H9 (cell line): Measurements from ENCODE around the gene RAD17. TPM values are rescaled to one million over a fixed set of nuclear protein-coding genes. Genes with fewer than 3 reads are reported as not detected.

Source experiments
- DNase-seq: peaks from one replicate; pipeline ENCODE4 v3.0.0-alpha.2; 2017
- H2AFZ ChIP-seq: one replicate; pipeline ENCODE4 v1.6.1; 2013; ENCODE audit warnings: mild to moderate bottlenecking, low read length, control low read depth, moderate library complexity
- H2AK5ac ChIP-seq: 2 replicates; pipeline ENCODE4 v1.6.1; 2013; ENCODE audit warnings: low read length, control low read depth, mixed read lengths; ENCODE audit not compliant: insufficient read length
- H2BK120ac ChIP-seq: one replicate; pipeline ENCODE4 v1.6.1; 2013; ENCODE audit warnings: low read depth, mild to moderate bottlenecking, low read length, control low read depth, inconsistent platforms; ENCODE audit not compliant: poor library complexity, severe bottlenecking
- H2BK12ac ChIP-seq: 2 replicates; pipeline ENCODE4 v1.6.1; 2013; ENCODE audit warnings: low read length, control low read depth, mixed read lengths, low read depth; ENCODE audit not compliant: insufficient read length
- H2BK15ac ChIP-seq: 2 replicates; pipeline ENCODE4 v1.6.1; 2013; ENCODE audit warnings: low read depth, low read length, control low read depth
- H2BK20ac ChIP-seq: one replicate; pipeline ENCODE4 v1.6.1; 2013; ENCODE audit warnings: low read depth, mild to moderate bottlenecking, low read length, control low read depth, inconsistent platforms; ENCODE audit not compliant: poor library complexity, severe bottlenecking
- H2BK5ac ChIP-seq: 2 replicates; pipeline ENCODE4 v1.6.1; 2013; ENCODE audit warnings: low read length, control low read depth, mixed read lengths; ENCODE audit not compliant: insufficient read length
- H3K14ac ChIP-seq: 2 replicates; pipeline ENCODE4 v1.6.1; 2013; ENCODE audit warnings: low read length, control low read depth; ENCODE audit not compliant: insufficient read depth
- H3K18ac ChIP-seq: 2 replicates; pipeline ENCODE4 v1.6.1; 2013; ENCODE audit warnings: low read depth, mild to moderate bottlenecking, mixed read lengths, low read length, control low read depth; ENCODE audit not compliant: insufficient read length
- H3K23ac ChIP-seq: 2 replicates; pipeline ENCODE4 v1.6.1; 2013; ENCODE audit warnings: low read length, control low read depth, mixed read lengths, low read depth; ENCODE audit not compliant: insufficient read length
- H3K23me2 ChIP-seq: 2 replicates; pipeline ENCODE4 v1.6.1; 2013; ENCODE audit warnings: low read depth, mild to moderate bottlenecking, mixed read lengths, low read length, control low read depth; ENCODE audit not compliant: insufficient read length, poor library complexity, severe bottlenecking
- H3K27ac ChIP-seq: 2 replicates; pipeline ENCODE4 v1.5.1; 2013; ENCODE audit warnings: low read length, control low read depth, mixed read lengths, low read depth; ENCODE audit not compliant: insufficient read length
- H3K27me3 ChIP-seq: 2 replicates; pipeline ENCODE4 v1.6.1; 2013; ENCODE audit warnings: low read length, control low read depth, inconsistent platforms; ENCODE audit not compliant: insufficient read depth
- H3K4ac ChIP-seq: 2 replicates; pipeline ENCODE4 v1.6.1; 2013; ENCODE audit warnings: low read depth, mild to moderate bottlenecking, control low read depth, inconsistent platforms, low read length, moderate library complexity
- H3K4me1 ChIP-seq: 2 replicates; pipeline ENCODE4 v1.6.1; 2013; ENCODE audit warnings: low read length, control low read depth, inconsistent platforms; ENCODE audit not compliant: insufficient read depth
- H3K4me2 ChIP-seq: 2 replicates; pipeline ENCODE4 v1.6.1; 2013; ENCODE audit warnings: low read length, control low read depth, mixed read lengths; ENCODE audit not compliant: insufficient read length, insufficient read depth
- H3K56ac ChIP-seq: 2 replicates; pipeline ENCODE4 v1.6.1; 2013; ENCODE audit warnings: low read depth, mild to moderate bottlenecking, mixed read lengths, low read length, control low read depth; ENCODE audit not compliant: insufficient read length
- H3K79me1 ChIP-seq: 2 replicates; pipeline ENCODE4 v1.6.1; 2013; ENCODE audit warnings: low read depth, mild to moderate bottlenecking, moderate library complexity, low read length, control low read depth, inconsistent platforms; ENCODE audit not compliant: insufficient read depth, poor library complexity, severe bottlenecking
- H3K79me2 ChIP-seq: 2 replicates; pipeline ENCODE4 v1.6.1; 2013; ENCODE audit warnings: low read length, control low read depth, inconsistent platforms; ENCODE audit not compliant: insufficient read depth
- H3K9ac ChIP-seq: 2 replicates; pipeline ENCODE4 v1.6.1; 2013; ENCODE audit warnings: low read length, control low read depth, mixed read lengths; ENCODE audit not compliant: insufficient read length; ENCODE audit errors: extremely low read depth
- H3K9me3 ChIP-seq: one replicate; pipeline ENCODE4 v1.6.1; 2013; ENCODE audit warnings: low read depth, low read length, inconsistent platforms; ENCODE audit not compliant: control insufficient read depth
- H3T11ph ChIP-seq: one replicate; pipeline ENCODE4 v1.6.1; 2013; ENCODE audit warnings: mild to moderate bottlenecking, low read length, control low read depth, inconsistent platforms
- H4K20me1 ChIP-seq: one replicate; pipeline ENCODE4 v1.6.1; 2013; ENCODE audit not compliant: control insufficient read depth, insufficient read length, insufficient read depth
- H4K5ac ChIP-seq: 2 replicates; pipeline ENCODE4 v1.6.1; 2013; ENCODE audit warnings: low read depth, mild to moderate bottlenecking, mixed read lengths, low read length, control low read depth; ENCODE audit not compliant: insufficient read length
- H4K8ac ChIP-seq: replicated peaks from 2 replicates; pipeline ENCODE4 v1.6.1; 2013; ENCODE audit warnings: low read length, control low read depth, mixed read lengths, low read depth; ENCODE audit not compliant: insufficient read length
- H4K91ac ChIP-seq: 2 replicates; pipeline ENCODE4 v1.6.1; 2013; ENCODE audit warnings: low read depth, mild to moderate bottlenecking, moderate library complexity, mixed read lengths, low read length, control low read depth; ENCODE audit not compliant: insufficient read length
- H3K27ac Mint-ChIP-seq, 3 experiments: 2 replicates in 2 of 3; 3 replicates in 1 of 3; pipeline ENCODE4 v1.8.0; 2020 to 2021; ENCODE audit warnings: mixed read lengths in 3 of 3, mild to moderate bottlenecking in 1 of 3, moderate library complexity in 1 of 3
- H3K27me3 Mint-ChIP-seq: 2 replicates; pipeline ENCODE4 v1.8.0; 2021; ENCODE audit warnings: low read depth, mild to moderate bottlenecking, moderate library complexity, mixed read lengths
- H3K36me3 Mint-ChIP-seq, 3 experiments: 2 replicates in 2 of 3; 3 replicates in 1 of 3; pipeline ENCODE4 v1.8.0; 2020 to 2021; ENCODE audit warnings: low read depth in 3 of 3, mixed read lengths in 3 of 3; ENCODE audit not compliant: insufficient read depth in 1 of 3
- H3K4me1 Mint-ChIP-seq, 2 experiments: 2 replicates each; pipeline ENCODE4 v1.8.0; 2020; ENCODE audit warnings: mixed read lengths in 2 of 2
- H3K4me3 Mint-ChIP-seq, 2 experiments: 2 replicates in 1 of 2; 3 replicates in 1 of 2; pipeline ENCODE4 v1.8.0; 2020 to 2021; ENCODE audit warnings: mild to moderate bottlenecking in 2 of 2, mixed read lengths in 2 of 2, moderate library complexity in 1 of 2
- H3K9me3 Mint-ChIP-seq, 2 experiments: 2 replicates in 1 of 2; 3 replicates in 1 of 2; pipeline ENCODE4 v1.8.0; 2020; ENCODE audit warnings: mild to moderate bottlenecking in 2 of 2, mixed read lengths in 2 of 2, moderate library complexity in 1 of 2
- CTCF ChIP-seq: fragments of 200-600 bp; sonication (generic); conservative IDR thresholded peaks from 3 replicates; pipeline ENCODE4 v1.8.0; 2021; ENCODE audit warnings: antibody characterized with exemption, mild to moderate bottlenecking
- WGBS: extraction: QIAGEN DNeasy Blood & Tissue Kit; methylation state at CpG from one replicate; pipeline ENCODE4 v1.1.7; 2013; ENCODE audit warnings: missing lambda C conversion rate, low lambda C conversion rate, mixed read lengths; ENCODE audit not compliant: insufficient read length; ENCODE audit errors: extremely low coverage; 5-methylcytosine and 5-hydroxymethylcytosine counted together
- total RNA-seq: library from RNA; stranded (reverse); gene quantifications from 2 replicates; pipeline ENCODE4 v1.2.1, GENCODE V29; 2021

The RAD17 gene
- total RNA-seq, 1 experiment from 2014 or later, result 31.9 TPM

GRCh38 chr5:69418554-69418953, 48.9 kb downstream of the RAD17 start:
- Histone ChIP-seq H3K56ac (no peak overlapping the region), H3K4me1 (peaks cover 2% of the 10 kb centered on the region; the same call in 1 of the 2 replicates), H3K4me2 (no peak overlapping the region), H2BK20ac (no peak overlapping the region), H4K5ac (no peak overlapping the region), H3K4ac (no peak overlapping the region), H4K91ac (no peak overlapping the region), H2BK15ac (no peak overlapping the region), H2AK5ac (no peak overlapping the region), H3K79me1 (no peaks in the 10 kb centered on the region), H2BK12ac (no peak overlapping the region), H4K8ac (no peak overlapping the region), H3K23ac (no peak overlapping the region), H3K27me3 (no peaks in the 10 kb centered on the region), H3K18ac (no peak overlapping the region), H3T11ph (no peak overlapping the region), H3K23me2 (peaks cover 3% of the 10 kb centered on the region), H2BK120ac (no peak overlapping the region), H2BK5ac (no peak overlapping the region), H4K20me1 (no peaks in the 10 kb centered on the region), H3K27ac (no peak overlapping the region), H3K14ac (no peak overlapping the region), H3K9me3 (no peaks in the 10 kb centered on the region), H3K79me2 (no peaks in the 10 kb centered on the region), H2AFZ (no peak overlapping the region), H3K9ac (no peak overlapping the region)
- DNase-seq, result no peak
- peaks cover 35 to 48% (median 47%) of the 10 kb centered on the region in 3 experiments for H3K36me3 Mint-ChIP-seq
- H3K4me1 Mint-ChIP-seq, result peaks cover 22 to 23% of the 10 kb centered on the region in 2 experiments
- peaks cover 10 to 12% of the 10 kb centered on the region in 2 experiments; a peak in 4 of 5 replicates for H3K9me3 Mint-ChIP-seq
- TF ChIP-seq CTCF, result no peak
- H3K27me3 Mint-ChIP-seq, result no peaks in the 10 kb centered on the region
- H3K27ac Mint-ChIP-seq, result no peak overlapping the region
- no CpG with 5 or more reads among the region's 3 CpGs for WGBS
- H3K4me3 Mint-ChIP-seq, result no peak overlapping the region
